Activated gamma-delta T cell (primary cell): ENCODE results near the gene CENPP.

Experiments used
- DNase-seq: peaks from one replicate; lab custom pipeline; 2025; lab: John Stamatoyannopoulos, UW

The CENPP gene

DNA sequence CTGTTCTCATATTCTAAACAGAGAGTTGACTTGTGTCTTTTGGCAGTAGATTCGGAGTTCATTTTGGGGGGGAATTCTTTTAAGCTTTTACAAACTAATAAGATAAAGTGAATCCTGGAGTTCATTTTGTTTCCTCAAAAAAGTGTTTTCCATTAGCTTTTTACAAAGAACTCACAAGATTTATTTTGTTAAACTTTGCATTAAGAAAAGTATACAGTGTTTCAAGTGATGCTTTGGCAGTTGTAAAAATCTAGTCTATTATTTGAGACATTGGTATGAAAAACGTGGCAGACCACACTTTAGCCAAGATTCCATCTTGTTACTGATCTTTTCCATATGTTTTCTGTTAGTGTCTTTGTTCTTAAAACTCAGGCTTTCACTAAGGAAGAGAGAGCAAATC lies 99.7 kb downstream of the CENPP start:
- DNase-seq, result no peak

DNA sequence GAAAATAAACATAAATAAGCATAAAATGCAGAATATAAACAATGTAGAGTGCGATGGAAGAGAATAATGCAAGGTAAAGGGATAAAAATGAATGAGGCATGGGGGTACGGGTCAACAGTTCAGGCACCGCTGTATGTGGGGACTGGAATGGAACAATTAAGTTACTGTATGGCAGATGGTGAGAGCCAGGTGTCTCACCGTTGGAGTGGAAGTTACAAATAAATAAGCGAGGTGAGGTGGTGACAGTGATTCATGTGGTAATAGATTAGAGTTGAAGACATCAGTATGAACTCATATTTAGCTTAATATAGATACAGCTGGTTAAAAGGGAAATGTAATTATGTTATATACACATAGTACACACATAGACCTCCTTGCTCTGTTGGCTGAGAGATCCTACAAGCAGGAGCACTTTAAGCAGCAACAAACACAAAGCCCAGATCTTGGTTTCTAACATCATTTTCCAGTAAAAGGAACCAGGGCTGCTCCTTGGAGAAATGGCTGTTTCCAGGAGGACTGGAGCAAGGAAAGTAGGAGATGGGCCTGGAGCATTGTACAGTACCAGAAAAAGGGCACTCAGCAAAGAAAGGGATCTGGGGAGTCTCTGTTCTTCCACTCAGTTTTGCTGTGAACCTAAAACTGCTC lies 100.9 kb downstream of the CENPP start:
- DNase-seq, result no peak

DNA sequence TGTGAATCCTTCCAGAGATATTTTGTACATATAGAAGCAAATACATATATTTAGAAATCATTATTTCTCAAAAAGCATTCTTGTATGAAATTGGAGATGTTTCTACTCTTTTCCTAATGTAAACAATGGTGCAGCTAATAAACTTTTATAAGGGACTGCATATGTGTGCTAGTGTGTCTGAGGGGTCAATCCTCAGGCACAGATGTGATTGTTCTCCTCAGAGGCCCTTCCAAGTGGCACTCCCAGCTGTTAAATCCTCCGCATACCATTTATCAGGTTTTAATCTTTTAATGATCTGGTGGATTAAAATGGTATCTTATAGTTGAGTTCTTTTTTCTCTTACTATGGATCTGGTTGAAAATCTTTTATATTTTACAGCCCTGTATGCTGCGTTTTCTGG lies 104.1 kb downstream of the CENPP start:
- no peak for DNase-seq

DNA sequence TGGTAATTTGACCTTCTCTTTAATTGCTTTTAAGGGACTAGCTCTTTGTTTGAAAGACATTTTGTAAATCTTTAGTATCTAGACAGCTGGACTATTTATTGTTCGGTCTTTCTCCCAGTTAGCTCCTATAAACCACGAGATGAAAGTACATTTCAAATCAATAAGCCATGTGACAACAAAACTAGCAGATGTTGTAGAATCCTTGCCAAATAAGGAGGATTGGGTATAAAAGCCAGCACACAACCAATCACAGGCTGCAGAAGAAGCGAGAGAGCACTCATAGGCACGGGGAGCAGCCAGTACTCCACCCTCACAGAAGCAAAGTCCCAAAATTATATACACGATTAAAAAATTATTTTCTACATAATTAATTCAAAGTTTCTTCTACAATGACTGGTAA lies 106.6 kb downstream of the CENPP start:
- DNase-seq, result no peak

DNA sequence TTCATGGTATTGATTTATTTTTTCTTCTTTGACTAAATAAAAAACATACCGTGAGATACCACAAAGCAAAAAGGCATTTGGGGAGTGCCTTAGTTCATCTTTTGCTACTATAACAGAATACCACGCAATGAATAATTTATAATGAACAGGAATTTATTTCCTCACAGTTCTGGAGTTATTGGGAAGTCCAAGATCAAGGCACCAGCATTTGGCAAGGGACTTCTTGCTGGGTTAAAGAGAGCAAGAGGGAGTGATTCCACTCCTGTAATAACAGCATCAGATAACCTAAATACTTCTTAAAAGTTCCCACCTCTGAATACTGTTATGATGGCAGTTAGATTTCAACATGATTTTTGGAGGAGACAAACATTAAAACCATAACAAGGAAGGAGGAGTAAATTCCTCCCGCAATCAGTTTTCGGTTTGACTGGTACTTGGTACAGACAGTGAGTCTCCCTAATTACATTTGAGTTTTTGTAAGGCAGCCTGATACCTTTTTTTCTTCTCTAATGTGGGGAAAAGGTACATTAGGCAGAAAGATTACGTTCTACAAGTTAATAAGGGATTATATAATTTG lies 107.3 kb downstream of the CENPP start:
- DNase-seq, result no peak

DNA sequence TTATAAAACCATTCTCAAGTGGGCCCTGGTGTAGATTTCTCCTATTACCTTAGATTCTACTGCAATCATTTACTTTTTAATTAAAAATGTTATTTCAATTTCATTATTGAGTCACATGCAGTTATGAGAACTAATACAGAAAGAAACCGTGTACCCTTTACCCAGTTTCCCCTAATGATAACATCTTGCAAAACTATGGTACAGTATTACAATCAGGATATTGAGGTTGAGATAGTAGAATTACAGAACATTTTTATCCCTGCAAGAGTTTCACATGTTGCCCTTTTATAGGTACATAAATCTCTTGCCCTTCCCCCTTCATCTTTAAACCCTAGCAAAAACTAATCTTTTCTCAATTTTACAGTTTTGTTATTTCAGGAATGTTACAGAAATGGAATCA lies 109.5 kb downstream of the CENPP start:
- no peak for DNase-seq

DNA sequence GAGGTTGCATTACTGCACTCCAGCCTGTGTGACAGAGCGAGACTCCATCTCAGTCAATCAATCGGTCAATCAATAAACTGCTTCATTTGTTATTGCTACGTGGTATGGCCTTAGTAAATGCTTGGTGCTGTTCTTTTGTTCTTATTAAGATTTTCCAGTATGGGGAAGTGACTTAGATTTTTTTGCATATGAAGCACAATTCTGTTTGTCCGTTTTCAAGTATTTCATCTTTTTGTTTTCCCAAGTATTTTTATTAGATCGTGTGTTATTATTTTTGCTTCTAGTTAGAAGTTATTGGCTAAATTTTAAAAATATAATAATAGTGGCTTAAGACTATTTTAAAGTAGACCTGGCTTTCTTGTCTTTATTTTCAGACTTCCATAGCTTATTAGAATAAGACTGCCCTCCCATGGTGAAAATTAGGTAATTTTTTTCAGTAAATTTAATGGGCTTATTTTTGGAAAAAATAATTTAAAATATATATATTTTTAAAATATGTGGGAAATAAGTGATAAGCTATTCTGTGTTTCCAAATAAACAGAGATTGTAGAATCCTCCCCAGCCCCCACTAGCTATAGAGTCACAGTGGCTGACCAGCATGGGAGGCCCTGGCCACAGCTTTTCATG lies 113.3 kb downstream of the CENPP start:
- DNase-seq, result no peak

DNA sequence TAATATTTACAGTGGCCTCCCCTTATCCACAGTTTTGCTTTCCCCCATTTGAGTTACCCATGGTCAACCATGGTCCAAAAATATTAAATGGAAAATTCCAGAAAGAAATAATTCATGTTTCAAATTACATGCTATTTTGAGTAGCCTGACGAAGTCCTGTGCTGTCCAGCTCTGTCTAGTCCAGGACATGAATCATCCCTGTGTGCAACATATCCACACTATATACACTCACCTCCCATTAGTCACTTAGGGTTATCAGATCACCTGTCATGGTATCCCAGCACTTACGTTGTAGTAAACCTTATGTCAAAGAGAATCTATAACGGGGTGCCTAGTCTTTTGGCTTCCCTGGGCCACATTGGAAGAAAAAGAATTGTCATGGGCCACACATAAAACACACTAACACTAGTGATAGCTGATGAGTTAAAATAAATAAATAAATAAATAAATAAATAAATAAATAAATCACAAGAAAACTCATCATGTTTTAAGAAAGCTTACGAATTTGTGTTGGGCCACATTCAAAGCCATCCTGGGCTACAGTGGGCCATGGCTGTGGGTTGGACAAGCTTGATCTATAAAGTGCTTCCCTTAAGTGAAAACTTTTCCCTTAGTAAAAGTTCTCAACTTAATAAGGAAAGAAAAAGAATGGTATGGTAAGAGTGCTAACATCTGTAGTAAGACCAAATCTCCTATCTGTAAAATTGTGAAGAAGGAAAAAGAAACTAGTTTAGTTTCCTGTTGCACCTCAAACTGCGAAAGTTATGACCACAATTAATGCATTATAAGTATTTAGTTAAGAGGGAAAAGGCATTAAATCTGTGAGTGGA lies 114.4 kb downstream of the CENPP start:
- no peak for DNase-seq

DNA sequence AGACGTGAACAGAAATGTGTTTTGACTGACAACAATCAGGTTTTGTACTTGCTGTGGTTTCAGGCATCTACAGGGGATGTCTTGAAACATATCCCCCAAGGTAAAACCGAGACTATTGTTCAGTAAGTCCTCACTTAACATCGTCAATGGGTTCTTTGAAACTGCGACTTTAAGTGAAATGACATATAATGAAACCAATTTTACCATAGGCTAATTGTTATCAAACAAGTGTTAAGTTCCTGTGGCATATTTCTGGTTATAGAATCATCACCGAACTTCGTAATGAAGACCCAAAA lies 114.9 kb downstream of the CENPP start:
- no peak for DNase-seq

DNA sequence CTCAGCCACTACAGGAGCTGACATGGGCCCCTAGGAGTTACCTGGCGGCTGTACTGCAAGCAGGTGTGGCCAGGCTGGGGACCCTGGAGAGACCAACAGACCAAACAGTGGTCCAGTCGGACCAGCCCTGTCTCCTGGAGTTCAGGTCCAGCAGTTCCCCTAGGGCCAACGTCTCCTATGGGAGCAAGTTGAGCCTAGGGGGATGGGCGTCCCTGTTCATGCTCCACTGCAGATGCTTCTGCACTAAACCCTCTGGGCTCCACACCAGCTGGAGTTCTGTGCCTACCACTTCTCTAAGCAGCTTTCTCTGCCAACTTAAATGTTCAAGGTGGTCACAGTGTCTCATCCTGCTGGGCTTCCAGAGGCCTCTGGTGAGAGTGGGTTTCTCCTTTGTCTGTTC lies 119.1 kb downstream of the CENPP start:
- DNase-seq, result no peak

DNA sequence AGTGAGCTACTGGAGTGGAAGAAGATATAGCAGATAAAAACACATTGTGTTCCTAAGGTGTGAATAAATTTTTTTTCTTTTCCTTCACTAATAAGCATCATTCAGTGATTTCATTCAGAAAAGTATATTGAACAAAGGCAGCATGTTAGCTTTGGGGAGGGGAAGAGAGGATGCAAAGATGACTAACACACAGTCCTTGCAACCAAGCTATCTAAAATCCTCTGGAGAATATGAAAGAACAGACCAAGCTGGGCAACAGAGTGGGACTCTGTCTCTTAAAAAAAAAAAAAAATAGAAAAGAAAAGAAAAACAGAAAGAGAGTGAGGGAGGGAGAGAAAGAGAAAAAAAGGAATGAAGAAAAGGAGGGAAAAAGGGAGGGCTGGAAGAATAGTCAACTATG lies 120.8 kb downstream of the CENPP start:
- DNase-seq, result no peak

DNA sequence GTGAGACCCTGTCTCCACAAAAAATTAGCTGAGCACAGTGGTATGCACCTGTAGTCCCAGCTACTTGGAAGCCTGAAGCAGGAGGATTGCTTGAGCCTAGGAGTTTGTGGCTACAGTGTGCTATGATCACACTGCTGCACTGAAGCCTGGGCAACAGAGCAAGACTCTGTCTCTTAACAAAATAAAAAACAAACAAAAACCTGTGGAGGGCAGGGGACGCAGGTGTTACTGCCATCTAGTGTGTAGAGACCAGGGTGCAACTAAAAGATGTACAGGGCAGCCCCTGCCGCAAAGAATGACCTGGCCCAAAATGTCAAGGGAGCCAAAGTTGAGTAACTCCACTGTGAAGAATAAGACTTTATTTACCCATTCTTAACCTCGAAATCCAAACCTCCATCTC lies 129.5 kb downstream of the CENPP start:
- no peak for DNase-seq

DNA sequence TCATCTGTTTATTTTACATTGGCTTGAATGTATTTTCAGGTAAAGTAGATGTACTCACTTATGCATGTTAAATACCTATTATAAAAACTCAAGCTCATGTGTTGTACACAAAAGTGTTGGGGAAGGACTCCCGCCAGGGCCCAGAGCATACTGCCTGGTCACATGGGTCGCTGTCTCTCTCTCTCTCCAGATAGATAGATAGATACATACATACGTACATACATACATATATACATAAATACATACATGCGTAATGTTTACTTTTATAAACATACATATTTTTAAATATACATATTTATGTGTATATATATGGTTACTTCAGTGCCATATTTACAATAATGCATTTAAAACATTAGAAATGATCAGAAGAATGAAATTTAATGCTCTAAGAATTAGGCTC lies 131.8 kb downstream of the CENPP start:
- no peak for DNase-seq

DNA sequence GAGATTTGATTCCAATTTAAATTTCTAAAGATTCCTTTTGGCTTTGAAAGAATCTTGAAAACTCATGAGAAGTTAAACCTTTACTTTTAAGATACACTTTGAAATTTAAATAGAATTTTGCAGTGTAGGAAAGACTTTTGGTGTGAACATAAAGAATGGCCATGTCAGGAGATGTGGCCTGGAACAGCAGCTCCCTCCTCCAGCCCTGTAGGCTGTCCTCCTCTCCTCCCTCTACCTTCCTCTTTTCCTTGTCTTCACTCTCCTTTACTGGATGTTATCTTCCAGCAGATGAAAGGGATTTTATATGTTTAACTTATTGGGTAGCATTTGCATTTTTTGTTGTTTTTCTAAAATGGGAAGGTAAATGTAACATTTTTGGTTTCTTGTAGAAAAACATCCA lies 137.6 kb downstream of the CENPP start:
- no peak for DNase-seq

DNA sequence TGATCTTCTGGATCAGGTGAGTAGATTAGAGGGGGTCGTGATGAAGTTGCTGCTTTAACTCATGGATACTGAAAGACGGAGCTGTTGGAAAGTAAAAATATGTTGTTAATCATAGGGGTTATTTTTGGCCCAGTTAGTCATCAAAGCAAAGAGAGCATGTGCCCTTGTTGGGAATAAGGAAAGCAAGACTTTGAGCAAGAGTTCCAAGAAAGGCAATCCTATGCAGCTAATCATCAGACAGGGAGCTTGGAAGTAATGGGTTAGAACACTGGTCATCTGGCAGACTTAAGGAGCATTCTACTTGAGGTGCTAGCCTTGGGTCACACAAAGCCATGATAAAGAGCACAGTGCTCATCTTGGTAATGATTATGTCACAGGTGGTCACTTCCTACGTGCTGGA lies 138.2 kb downstream of the CENPP start:
- no peak for DNase-seq

DNA sequence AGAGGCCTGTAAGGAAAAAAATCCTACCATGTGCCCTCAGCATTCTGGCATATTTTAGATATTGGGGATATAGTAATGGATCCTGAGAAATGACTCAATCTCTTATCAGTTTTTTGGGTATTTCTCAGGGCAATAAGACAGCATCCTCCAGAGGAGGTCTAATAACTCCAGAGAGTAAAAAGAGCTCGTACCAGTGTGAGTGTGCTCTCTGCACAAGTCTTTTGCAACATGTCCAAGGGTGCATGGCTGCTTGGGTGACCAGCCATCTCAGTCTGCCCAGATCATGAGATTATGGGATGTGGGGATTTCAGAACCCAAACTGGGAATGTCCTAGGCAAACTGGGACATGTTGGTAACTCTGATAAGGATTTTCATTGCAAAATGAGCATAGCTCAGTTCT lies 141.3 kb downstream of the CENPP start:
- DNase-seq, result no peak

DNA sequence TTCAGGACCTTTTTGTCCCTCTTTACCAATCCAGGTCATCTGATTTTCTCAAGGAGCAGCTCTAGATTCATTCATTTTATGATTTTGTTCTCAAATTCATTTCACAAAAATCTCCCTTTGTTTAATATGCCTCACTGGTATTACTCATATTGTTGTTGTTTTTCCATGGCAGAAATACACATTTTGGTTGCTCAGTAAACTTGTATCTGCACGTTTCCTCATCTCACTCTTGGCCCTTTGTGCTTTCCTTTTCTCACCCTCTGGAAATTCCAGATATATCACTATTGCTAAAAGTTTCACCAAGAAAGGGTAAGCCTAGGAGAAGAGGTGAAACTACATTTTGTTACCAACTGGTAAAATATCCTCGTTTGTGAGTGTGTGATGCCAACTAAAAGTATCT lies 141.8 kb downstream of the CENPP start:
- DNase-seq, result no peak

DNA sequence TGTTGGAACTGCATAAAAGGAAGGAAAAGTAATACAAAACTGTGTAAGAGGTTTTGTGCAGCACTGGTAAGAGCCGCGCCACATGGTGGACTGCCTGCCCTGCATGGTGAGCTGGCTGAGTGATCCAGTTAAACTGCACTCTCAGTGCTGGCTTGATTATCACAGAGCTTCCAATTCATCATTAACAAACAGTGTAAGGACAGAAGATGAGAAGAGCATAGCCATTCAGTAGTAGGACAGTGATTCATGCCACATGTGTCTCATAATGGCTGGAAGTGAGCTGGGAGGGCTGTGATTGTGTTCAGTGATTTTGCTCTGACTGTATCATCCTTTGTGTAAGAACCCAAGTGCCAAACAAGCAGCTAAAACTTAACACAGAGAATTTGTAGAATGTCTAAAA lies 142.5 kb downstream of the CENPP start:
- DNase-seq, result no peak

DNA sequence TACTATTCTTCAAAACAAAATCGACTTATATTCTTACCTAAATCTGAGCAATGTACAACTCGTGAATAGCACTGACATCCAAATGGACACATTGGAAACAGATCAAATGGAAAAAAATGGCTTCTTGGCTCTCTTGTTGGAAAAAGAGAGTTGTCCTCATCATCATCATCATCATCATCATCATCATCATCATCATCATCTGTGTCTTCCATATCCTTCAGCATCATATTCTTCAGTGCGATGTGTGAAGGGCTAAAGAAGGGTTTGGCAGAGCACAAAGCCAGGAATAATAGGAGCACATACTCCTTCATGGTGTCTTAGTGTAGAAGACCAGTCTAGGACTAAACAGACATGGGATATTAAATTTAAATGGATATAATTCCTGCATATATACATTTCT lies 148.8 kb downstream of the CENPP start:
- DNase-seq, result no peak

DNA sequence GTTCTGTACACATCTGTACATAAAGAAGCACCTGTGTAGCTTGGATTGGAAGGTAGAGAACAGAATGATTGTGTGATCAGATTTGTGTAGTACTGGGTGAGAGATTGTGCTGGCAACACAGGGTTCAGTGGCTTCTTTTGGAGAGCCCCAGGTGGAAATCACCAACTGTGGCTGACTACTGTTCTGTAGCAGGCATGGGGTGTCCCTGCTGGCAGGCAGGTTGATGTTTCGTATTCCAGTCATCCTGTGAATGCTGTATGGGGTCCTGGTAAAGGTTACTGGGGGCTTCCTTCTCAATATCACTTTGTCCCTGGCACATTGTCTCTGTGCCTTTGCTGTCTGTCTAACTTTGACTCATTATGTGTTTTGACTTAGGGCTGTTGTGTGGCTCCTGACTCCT lies 151.2 kb downstream of the CENPP start:
- DNase-seq, result no peak

DNA sequence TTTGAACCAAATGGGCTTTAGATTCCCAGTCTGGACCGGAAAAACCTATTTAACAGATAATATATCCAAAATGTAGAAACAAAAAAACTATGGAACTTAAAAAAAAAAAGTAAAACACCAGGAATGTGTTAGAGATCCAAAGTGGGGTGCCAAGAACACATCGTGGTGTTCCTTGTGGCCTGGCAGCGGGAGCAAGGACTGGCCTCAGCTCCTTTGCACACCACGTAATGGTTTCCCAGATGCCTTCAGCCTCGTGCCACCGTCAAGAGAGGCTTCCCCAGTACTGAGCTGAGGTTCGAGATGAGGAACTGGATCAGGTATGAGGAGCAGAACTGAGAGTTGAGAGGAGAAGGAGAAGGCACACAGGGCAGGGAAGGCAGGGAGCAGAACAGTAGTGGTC lies 153.0 kb downstream of the CENPP start:
- no peak for DNase-seq

DNA sequence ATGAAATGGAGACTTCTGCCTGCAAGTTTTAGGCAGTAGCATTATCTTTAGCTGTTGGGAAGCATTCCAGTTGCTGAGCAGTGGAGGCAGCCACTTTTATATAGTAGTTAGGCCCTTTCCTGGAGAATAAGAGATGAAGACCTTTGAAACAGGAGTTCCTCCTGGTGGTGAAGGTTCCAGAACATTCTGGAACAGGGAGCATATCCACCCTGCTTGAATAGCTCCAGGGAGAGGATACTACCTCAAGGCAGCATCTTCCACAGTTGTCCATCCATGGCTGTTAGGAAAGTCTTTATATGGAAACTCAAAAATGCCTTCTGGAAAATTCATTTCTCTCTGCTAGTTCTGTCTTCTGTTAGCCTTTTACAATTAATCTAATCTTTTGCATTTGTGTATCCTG lies 153.6 kb downstream of the CENPP start:
- DNase-seq, result no peak

DNA sequence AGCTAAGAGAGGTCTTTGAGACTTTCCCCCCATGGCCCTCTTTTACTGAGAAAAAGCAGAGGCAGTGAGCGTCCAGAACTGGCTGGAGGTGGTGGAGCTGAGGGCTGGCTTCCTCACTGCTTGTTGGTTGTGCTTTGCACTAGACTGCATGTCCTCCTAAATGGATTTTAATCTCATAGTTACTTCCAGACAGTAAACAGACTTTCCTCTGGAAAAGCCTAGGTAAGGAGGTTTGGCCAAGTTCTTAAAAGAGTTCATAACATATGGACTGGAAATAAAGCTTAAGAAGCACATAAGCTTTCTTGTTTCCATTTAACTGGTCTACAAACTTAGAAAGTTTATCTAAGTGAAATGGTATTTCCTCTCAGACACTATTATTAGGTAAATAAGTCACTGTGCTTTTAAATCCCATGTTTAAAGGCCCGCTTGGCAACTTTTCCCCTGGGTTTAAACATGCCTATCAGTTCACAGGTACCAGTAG lies 154.6 kb downstream of the CENPP start:
- no peak for DNase-seq
